ENCODE results near the gene DXO.
A peak's percentile ranks its signal among the peaks of the same experiment; 100 is the strongest.
"Not testable (repeated sequence)": the region's sequence is repeated elsewhere in the genome, so short reads cannot be mapped to it uniquely, and the experiment has no call there.

The DXO gene

GRCh38 chr6:31971993-31972708, at the start of gene DXO:
TSS of gene DXO (minus strand) at chr6:31972138. CDS start at chr6:31971675, 463 bp downstream.
- DNase-seq = peak; percentile 94

GRCh38 chr6:32014547-32014946, 42.6 kb upstream of the DXO start, which contains the start of gene C4B:
TSS of gene C4B (plus strand) at chr6:32014795. CDS start at chr6:32014846, 51 bp downstream.
- not testable (repeated sequence) for DNase-seq

GRCh38 chr6:32013738-32014137, 41.8 kb upstream of the DXO start:
- DNase-seq = not testable (repeated sequence)

DNA sequence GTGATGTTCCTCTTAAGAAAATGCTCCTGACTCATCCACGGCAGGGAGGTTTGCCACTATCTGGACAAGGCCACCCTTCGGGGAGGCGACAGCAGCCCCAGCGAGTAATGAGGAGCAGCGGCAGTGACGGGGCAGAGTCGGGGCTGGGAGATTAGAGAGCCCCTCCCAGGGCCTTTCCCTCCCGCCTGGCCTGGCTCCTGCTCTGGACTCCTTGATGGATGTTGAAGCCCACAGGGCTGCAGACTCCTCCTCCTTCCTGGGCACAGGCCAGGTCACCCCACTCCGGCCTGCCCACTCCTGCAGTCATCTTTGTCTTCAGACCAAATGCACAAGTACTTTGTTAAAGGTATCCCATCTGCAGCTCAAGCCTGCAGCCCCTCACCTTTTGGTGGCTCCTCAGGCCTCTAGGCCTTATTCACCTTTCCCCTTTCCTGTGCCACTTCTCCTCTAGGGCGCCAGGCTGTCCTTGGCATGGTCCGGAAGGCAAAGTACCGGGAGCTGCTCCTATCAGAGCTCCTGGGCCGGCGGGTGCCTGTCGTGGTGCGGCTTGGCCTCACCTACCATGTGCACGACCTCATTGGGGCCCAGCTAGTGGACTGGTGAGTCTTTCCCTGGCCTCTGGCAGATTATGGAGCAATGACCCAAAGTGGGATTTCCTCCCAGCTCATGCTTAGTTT, 41.1 kb upstream of the DXO start:
- not testable (repeated sequence) for DNase-seq

DNA sequence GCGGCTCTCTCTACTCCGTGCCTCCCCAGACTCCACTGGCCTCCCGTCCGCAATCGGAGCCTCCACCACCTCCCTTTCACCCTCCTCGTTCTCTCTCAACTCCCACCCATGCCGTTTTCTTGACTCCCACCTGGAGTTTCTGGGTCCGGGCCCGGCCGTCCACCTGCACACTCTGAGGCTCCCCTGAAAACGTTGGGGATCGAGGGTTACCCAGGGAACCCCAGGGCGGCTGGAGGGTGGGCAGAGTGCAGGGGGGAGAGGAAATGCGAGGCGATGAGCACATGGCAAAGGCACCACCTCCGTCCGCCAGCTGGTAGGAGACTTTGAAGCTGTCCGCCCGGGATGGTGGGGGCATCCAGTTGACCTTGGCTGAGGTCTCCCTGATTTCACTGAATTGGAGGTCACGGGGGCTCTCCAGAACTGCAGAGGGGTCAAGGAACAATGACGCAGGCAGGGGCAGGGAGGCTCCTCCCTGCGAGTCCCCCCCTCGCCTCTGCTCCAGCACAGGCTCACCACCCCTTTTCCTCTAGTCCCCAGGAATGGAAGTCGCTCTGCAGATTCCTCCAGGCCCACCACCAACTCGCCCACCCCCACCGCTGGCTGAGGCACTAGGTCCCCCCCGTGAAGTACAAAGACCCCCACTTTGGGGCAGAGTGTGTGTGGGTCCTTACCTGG, 39.1 kb upstream of the DXO start:
- DNase-seq = not testable (repeated sequence)

DNA sequence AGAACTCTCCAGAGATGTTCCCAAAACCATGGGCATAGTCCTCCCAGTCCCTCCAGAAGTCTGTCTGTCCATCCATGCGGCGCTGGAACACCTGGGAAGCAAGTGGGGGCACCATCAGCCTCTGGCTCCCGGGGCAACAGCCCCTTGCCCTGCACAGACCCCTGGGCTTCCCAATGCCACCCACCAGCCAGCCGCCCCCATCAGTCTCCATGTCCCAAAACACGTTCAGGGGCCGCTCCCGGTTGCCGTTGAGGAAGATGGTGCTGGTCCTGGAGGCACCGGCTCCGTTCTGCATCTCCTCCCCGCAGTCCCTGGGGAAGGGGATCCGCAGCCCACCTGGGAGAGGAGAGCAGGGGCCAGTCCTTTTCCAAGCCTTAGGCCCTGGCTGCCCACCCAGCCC, 37.6 kb upstream of the DXO start:
- not testable (repeated sequence) for DNase-seq

DNA sequence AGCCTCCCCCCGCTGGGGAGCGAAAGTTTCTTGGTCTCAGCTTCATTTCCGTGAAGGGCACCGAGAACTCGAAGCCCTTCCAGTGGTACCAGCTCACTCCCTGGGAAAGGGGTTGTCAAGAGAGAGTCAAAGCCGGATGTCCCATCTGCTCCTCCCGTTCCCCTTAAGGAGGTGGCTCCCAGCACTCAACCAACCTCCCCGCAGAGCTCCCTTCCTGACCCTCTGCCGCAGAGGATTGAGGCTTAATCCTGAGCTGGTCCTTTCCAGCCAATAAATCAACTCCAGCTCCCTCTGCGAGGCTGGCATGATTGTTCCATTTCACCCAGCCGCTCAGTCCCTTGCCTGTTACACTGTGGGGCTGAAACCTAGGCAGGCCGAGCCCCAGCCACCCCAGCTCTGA, 36.7 kb upstream of the DXO start:
- not testable (repeated sequence) for DNase-seq

GRCh38 chr6:32008037-32008436, 36.1 kb upstream of the DXO start:
- not testable (repeated sequence) for DNase-seq

DNA sequence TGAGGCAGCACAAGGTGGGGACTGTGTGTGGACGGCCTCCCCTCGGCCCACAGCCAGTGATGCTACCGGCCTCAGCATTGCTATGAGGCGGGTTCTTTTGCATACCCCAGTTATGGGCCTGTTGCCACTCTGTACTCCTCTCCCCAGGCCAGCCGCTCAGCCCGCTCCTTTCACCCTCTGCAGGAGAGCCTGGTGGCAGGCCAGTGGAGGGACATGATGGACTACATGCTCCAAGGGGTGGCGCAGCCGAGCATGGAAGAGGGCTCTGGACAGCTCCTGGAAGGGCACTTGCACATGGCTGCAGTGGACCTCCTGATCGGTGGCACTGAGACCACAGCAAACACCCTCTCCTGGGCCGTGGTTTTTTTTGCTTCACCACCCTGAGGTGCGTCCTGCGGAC, 35.1 kb upstream of the DXO start:
- DNase-seq = not testable (repeated sequence)

DNA sequence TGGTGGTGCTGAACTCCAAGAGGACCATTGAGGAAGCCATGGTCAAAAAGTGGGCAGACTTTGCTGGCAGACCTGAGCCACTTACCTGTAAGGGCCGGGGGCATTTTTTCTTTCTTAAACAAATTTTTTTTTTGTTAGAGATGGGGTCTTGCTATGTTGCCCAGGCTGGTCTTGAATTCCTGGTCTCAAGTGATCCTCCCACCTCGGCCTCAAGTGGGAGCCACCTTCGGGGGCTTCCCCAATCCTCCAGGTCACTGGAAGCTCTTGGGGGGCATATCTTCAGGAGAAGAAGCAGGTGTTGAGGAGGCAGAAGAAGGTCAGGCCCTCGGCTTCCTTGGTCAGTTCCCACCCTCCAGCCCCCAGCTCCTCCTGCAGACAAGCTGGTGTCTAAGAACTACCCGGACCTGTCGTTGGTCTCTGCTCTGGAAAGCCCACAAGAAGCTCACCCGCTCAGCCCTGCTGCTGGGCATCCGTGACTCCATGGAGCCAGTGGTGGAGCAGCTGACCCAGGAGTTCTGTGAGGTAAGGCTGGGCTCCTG, 34.1 kb upstream of the DXO start:
- DNase-seq = not testable (repeated sequence)

- not testable (repeated sequence) for DNase-seq
Measured at GRCh38 chr6:32005538-32005880, 33.6 kb upstream of the DXO start.

GRCh38 chr6:32004864-32005537, 33.1 kb upstream of the DXO start:
- not testable (repeated sequence) for DNase-seq

GRCh38 chr6:32004393-32004792, 32.5 kb upstream of the DXO start:
- not testable (repeated sequence) for DNase-seq

DNA sequence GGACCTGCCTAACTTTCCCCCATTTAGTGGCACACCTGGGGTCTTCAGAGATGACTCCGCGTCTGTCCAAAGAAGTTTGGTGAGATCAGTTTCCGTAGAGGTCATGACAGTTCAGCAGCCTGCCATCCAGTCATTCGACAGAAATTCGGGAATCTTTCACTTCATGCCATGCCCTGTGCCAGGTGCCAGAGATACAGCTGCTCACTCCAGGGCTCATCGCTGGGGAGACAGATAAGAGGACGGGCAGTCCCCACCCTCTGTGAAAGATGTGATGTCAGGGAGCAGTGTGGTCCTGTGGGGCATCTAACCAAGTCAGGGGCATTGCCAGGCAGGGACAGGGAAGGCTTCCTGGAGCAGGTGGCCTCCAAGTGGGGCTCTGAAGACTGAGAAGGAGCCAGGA, 31.4 kb upstream of the DXO start:
- not testable (repeated sequence) for DNase-seq

DNA sequence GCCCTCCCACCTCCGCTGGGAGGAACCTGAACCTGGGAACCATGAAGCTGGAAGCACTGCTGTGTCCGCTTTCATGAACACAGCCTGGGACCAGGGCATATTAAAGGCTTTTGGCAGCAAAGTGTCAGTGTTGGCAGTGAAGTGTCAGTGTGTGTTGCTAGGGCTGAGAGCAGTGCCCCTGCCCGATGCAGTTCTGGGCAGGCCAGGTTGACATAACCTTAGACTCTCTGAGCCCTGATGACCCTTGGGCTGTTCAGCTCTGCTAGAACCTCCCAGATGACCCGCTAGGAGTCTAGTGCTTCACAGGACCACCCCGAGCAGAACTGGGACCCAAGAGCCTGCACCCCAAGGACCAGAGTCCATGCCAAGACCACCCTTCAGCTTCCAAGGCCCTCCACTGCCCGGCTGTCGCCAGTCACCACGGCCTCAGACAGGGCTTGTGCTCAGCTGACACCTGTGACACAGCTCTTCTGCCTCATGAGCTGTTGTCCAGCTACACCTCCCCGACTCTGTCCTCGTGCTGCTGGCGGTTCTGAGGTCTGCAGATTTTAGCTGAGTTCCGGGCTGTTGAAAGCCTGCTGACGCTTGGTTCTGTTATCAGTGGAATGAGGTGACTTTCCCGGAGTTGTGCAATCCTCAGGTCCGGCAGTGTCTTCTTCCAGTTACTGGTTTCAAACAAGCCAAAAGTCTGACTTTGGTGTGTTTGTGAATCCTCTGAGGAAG, 30.8 kb upstream of the DXO start:
- DNase-seq = not testable (repeated sequence)

DNA sequence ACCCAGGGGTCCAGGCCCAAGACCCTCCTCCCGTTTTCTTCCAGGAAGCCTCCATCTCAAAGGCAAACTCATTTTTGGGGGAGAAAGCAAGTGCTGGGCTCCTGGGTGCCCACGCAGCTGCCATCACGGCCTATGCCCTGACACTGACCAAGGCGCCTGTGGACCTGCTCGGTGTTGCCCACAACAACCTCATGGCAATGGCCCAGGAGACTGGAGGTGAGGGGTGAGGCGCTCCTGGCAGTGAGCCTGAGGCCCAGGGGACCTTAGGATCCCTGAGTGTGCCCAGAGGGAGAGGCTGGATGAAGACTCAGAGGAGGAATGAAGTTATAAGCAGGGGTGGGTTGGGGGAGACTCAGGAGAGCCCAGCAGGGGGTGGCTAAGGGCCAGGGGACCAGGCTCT, 24.4 kb upstream of the DXO start:
- not testable (repeated sequence) for DNase-seq

GRCh38 chr6:31994421-31994820, 22.5 kb upstream of the DXO start:
- DNase-seq = not testable (repeated sequence)

GRCh38 chr6:31989363-31989762, 17.4 kb upstream of the DXO start:
- not testable (repeated sequence) for DNase-seq

DNA sequence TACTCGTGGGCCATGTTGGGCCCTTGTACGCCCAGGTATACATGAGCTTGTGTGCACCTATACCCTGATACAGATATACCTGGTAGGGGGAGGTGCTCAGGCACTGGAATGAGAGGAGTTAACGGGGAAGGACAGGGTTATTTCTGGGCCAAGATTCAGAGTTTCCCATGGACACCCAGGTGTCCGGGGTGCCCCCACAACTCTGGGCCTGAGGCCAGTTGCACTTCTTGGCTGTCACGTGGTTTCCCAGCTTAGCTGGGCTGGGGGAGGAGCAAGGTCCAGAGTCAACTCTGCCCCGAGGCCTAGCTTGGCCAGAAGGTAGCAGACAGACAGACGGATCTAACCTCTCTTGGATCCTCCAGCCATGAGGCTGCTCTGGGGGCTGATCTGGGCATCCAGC, 9.8 kb upstream of the DXO start, which contains the start of gene C4A:
C4A (plus strand) TSS at position 314 of the 400 bp plus-strand sequence; CDS start at position 365, 51 bp downstream.
- not testable (repeated sequence) for DNase-seq

DNA sequence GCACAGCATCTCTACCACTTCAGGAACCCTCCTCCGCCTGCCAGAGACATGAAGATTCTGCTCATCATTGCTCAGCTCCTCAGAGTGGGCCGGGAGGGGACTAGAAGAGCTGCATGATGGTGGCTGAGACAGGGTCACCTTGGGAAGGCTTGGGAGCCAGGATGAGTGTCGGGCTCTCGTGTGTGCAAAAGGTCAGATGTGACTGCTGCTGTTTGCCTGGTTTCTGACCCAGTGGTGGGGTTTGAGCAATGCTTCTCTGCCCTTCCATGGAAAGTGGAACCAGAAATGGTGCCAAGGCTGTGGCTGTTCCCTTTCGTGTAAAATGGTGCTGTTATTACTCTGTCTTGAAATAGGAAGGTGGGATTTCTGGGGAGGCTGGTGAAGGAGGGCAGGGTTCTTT, 9.1 kb upstream of the DXO start:
- not testable (repeated sequence) for DNase-seq

GRCh38 chr6:31980195-31980876, 8.4 kb upstream of the DXO start:
- not testable (repeated sequence) for DNase-seq
